Measurements from ENCODE around the gene OSBP2. TPM values are rescaled to one million over a fixed set of nuclear protein-coding genes. Genes with fewer than 3 reads are reported as not detected.

The OSBP2 gene
- total and polyA plus RNA-seq, 10 of the 15 experiments (the other 5 are each of a cell fraction or from before 2014, with no cell fraction given): 0.11 to 7.7 (median 3.6) TPM

- TF ChIP-seq ZBTB40 (IDR thresholded peaks at IDR 0.05; ENCODE audit: borderline replicate concordance) (no peak), ZNF622 (IDR thresholded peaks at IDR 0.05) (no peak), RELA (IDR thresholded peaks at IDR 0.05; ENCODE audit: borderline replicate concordance, partially characterized antibody) (no peak), MAX (IDR thresholded peaks at IDR 0.05; ENCODE audit: low read depth, low read length) (no peak), CUX1 (IDR thresholded peaks at IDR 0.05; ENCODE audit: insufficient replicate concordance, low read depth, low read length) (no peak)
Measured at GRCh38 chr22:30813936-30814335, 119.3 kb downstream of the OSBP2 start (continued).
